ENCODE measurements around the gene GLUD2.
"Not testable (repeated sequence)": the region's sequence is repeated elsewhere in the genome, so short reads cannot be mapped to it uniquely, and the experiment has no call there.

GLUD2 gene

DNA sequence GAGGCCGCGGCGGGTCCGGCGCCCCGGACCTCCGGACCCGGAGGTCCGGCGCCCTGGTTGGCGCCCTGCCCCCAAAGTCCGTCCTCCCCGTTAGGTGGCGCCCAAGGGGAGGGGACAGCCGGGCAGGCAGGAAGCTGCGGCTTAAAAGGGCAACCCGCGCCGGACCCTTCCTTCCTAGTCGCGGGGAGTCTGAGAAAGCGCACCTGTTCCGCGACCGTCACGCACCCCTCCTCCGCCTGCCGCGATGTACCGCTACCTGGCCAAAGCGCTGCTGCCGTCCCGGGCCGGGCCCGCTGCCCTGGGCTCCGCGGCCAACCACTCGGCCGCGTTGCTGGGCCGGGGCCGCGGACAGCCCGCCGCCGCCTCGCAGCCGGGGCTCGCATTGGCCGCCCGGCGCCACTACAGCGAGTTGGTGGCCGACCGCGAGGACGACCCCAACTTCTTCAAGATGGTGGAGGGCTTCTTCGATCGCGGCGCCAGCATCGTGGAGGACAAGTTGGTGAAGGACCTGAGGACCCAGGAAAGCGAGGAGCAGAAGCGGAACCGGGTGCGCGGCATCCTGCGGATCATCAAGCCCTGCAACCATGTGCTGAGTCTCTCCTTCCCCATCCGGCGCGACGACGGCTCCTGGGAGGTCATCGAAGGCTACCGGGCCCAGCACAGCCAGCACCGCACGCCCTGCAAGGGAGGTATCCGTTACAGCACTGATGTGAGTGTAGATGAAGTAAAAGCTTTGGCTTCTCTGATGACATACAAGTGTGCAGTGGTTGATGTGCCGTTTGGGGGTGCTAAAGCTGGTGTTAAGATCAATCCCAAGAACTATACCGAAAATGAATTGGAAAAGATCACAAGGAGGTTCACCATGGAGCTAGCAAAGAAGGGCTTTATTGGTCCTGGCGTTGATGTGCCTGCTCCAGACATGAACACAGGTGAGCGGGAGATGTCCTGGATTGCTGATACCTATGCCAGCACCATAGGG lies at the start of gene GLUD2:
Gene GLUD2 (plus strand): TSS at position 170 of the 979 bp plus-strand sequence. CDS start 75 bp downstream, at position 245.
- not testable (repeated sequence) for DNase-seq

DNA sequence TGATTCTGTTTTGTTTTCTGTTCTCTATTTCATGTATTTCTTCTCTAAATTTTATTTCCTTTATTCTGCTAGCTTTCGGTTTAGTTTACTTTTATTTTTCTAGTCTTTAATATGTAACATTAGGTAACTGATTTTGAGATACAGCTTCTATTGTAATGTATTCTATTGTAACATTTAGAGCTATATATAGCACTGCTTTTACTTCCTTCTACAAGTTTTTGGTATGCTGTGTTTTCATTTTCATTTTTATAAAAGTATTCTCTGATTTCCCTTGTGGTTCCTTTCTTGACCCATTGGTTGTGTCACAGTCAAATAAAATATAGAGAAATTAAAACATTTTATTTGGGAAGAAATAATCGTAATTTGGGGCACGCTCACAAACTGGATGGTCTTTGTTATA lies 48.0 kb upstream of the GLUD2 start:
- no peak for DNase-seq

DNA sequence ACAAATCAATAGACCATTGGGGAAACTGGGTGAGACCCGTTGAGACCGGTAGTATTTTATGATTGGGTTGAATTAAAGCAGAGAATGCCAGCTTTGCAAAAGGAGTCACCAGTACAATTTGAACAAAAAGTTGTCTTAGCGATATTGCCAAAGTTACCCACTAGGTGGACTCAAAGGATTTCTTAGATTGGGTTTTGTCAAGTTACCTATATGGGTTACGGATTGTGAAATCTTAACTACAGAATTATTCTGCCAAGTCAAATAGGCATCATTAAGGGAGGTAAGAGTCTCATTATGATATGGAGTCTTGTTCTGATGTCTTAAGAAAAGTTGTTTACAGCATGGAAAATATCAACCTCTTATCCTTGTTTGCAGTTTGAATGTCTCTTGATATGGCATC lies 46.8 kb upstream of the GLUD2 start:
- DNase-seq, result no peak

DNA sequence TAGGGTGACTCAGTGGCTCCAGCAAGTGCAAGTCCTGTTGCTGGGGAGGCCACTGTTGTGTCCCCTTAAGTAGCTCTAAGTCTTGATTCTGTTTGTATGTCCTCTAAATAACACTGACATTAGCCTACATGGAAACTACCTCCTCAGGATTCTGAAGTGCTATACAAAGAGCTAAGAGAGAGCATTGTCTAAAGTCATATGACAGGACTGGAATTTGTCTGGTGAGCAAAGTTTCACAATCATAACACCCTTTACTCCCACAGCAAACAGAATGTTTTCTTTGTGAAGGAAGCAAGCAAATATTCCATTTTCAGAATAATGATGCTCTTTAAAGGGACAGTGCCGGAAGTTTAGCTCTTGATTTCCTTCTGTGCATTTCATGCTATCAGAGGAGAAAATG lies 38.5 kb upstream of the GLUD2 start:
- DNase-seq, result no peak

DNA sequence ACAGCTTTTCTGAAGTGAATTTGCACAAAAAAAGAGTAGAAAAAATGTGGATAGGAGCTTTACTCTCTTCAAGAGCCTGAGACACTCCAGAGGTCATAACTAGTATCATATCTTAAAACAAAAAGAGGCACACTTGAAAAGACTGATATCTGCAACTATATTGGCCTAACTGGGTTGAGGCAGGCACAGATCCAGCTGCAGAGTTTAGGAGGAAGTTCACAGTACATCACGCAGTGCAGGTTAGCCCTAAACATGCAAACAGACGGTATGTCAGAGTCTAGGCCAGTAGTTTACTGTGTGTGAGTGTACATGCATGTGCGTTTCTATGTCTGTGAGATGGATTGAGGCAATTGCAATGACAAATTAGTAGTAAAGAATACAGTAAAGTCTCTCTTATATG lies 37.6 kb upstream of the GLUD2 start:
- DNase-seq, result no peak

DNA sequence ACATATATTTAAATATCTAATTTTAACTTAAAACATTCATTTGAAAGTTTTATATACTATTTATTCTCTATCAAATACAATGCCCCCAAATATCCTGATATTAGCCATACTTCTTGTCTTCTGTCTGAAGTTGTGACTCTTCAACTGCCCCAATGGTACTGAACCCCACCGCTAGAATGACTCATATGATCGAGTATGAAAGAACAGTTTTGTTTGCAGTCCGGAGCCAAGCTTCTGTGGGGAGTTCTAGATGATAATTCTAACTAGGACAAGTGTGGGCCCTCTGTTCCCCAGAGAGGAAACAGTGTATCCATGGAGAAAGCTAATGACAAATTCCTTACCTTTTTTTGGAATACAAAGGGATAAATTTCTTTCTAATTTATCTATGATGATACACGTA lies 37.2 kb upstream of the GLUD2 start:
- DNase-seq, result no peak

DNA sequence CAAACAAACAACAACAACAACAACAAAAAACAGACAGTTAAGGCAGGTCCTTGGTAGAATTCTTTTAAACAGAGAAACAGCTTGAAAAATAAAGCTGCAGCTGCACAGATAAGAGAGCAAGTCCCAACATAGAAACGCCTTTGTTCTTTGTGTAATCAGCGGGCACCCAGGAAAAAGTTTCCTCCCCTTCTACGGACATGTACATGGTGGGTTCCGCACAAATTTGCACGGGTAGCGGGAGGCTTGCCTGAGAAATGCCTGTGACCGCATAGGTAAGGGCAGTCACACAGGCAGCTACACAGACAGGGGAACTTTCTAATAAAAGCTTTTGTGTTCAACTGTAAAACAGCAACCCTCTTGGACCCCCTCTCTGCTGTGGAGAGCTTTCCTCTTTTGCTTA lies 36.2 kb upstream of the GLUD2 start:
- DNase-seq, result no peak

DNA sequence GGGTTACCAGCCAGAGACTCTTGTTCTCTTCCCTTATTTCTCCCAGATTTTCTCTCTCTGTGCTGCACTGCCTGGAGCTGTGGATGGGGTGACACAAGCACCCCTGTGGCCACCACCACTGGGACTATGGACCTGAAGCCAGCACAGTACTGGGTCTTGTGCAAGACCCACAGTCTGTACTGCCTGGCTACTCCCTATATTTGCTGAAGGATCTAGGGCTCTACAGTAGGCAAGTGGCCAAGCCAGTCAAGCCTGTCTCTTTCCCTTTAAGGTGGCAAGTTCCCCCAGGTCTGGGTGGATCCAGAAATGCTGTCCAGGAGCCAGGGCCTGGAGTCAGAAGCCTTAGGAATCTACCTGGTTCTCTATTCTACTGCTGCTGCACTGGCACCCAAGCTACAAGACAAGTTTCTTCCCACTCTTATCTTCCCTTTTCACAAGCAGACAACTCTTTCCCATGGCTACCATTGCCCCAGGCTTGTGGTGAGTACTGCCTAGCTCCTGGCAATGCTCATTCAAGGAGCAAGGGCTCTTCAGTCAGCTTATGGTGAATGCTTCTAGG lies 33.4 kb upstream of the GLUD2 start:
- no peak for DNase-seq

DNA sequence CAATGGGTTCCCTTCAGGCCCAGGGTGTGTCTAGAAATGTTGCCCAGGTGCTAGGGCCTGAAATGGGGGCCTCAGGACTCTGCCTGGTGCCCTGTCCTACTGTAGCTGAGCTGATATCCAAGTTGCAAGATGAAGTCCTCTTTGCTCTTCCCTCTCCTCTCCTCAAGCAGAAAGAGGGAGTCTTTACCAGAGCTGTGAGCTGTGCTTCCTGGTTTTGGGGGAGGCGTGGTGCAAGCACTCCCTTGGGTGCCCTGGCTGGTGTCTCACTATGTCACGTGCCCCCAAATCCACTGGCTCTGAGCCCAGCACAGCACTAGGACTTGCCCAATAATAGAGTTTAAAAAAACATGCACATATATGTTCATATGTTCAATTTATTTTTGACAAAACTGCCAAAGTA lies 32.6 kb upstream of the GLUD2 start:
- DNase-seq, result no peak

DNA sequence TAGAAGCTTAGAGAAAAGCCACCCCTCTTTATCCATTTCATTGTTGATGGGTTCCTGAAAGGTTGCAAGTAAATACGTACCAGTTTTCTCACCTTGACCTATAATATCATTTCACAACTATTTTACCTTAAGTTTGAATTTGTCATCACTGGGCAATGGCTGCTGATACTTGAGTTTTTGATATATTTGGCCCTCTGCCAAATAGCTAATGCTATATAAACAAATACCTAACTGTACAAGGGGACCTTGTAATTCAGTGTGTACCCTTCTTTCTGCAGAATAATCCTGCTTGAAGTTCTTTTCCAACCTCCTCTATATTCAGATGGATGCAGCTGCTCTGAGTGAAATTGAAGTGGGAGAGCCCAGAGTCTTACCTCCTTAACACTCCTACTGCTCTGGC lies 19.0 kb upstream of the GLUD2 start:
- DNase-seq, result no peak

DNA sequence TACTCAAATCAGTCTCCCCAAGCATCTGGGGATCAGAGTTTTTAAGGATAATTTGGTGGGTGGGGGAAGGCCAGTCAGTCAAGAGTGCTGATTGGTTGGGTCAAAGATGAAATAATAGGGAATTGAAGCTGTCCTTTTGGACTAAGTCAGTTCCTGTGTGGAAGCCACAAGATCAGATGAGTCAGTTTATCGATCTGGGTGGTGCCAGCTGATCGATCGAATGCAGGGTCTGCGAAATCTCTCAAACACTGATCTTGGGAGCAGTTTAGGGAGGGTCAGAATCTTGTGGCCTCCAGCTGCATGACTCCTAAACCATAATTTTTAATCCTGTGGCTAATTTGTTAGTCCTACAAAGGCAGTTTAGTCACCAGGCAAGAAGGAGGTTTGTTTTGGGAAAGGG lies 17.3 kb upstream of the GLUD2 start:
- DNase-seq, result no peak

DNA sequence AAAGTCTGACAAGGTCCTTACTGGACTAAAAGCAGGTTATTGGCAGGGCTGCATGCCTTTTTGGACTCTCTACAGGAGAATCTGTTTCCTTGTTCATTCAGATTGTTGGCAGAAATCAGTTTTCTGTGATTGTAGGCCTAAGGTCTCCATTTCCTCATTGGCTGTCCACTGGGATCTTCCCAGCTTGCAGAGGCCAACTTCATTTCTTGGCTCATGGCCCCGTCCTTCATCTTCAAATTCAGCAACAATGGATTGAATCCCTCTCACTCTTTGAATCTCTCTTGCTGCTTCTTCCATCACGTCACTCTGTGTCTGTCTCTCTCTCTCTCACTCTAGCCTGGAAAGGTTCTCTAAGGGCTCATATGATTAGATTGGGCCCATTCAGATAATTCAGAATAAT lies 14.9 kb upstream of the GLUD2 start:
- DNase-seq, result no peak

DNA sequence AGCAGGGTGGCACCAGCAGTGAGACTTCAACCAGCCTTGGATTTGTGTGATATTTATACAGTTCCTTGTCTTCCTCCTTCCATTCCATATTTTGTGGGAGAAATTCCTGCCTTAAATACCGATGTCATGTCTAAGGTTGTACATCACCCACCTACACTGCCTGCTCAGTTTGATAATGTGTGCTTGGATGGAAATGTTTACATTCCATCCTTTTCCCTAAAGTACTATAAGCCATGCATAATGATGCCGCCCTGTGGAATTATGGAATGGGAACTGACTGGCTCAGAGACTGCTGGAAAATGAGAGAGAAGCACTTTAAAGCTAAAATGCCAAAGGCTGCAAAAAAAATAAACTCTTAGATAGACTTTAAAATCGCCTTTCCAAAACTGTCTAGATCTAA lies 11.3 kb upstream of the GLUD2 start:
- no peak for DNase-seq

DNA sequence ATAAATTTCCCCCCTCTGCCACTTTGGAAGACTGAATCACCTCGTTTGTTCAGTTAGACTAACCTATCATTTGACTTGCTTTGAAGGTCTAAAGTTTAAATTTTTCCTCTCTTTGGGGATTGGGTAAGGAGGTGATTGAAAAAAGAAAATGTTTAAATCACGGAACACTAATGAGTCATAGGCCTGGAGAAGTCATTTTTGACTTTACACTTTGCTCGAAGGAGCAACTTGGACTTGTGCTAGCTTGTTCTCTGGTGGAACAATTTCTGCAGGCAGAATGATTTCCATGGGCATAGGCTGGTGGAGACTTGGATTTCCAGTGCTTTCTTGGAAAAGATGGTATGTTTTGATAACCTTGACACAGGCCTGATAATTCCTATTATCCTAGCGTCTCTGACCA lies 10.5 kb upstream of the GLUD2 start:
- no peak for DNase-seq

DNA sequence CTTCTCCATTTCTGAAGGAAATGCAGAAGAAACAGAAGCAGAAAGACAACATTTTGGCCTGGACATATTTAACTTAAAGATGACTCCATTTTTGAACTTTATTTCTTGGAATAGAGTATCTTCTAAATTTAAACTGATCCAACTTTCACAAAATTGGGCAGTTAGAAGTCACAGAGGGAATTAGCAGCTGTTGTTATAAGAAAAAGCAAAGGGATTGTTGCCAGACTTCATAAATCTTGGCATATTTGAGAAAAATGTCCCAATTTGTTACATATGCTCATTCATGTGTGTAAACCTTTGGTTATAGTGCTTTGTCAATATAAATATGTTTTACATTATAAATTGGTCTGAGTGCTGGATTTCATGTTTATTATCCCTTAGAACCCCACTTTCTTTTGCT lies 3.4 kb downstream of the GLUD2 start:
- DNase-seq, result no peak

DNA sequence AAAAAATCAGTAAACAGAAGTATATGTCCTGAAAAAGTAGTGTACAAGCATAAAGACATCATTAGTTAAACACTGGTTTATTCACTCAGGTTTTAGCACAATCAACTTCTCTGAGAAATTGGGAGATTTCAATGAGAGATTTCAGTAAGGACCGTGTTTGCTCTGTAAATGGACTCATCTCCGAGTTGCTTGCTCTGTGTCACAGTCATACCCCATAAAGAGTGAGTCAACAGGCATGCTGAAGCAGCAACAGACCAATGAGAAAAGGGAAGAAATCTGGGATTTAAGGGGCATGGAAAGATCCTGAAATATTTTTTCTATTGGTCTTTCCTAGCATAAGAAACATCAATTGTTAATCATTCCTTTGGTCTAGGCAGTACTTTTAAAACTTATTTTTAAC lies 4.7 kb downstream of the GLUD2 start:
- no peak for DNase-seq

DNA sequence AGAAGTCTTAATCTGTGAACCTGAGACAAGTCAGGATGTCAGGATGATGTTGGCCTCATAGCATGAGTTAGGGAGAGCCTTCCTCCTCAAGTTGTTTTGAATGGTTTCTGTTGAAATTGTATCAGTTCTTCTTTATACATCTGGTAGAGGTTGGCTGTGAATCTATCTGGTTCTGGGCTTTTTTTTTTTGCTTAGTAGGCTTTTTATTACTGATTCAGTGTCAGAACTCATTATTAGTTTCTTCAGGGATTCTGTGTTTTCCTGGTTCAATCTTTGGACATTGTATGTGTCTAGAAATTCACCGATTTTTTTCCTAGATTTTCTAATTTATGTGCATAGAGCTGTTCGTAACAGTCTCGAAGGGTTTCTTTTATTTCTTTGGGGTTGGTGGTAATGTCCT lies 14.9 kb downstream of the GLUD2 start:
- no peak for DNase-seq

DNA sequence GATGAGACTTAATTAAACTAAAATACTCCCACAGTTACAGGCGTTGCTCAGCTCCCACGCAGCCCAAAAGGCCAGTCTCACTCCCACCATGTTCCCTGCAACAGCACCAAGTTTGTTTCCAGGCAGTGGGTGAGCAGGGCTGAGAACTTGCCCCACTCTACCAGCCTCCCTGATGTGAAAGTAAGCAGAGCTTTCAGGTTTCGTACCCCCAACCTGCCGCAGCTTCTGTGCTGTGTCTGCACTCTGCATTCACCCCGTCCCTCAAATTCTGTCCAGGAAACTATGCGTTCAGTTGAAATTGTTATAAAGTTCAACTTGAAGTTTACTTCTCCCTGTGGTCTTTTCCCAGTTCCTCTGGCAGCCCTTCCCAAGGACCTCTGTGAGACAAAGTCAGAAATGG lies 17.2 kb downstream of the GLUD2 start:
- no peak for DNase-seq

DNA sequence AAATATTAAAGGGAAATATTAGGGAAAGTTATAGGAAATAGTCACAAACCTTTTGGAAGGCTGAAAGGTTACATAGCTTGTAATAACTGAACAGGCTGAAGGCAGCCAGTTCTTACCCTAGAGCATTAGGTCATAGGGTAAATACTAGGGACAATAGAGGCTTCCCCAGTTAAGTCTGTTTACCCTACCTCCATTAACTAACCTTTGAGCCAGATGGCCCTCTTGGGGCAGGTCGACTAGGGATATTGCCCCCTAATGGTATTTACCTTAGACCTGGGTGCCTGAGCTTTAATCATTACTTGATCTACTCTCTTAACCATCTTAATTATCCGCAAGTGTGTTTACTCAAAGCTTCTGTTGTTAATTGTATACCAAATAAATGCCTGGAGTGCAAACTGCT lies 36.8 kb downstream of the GLUD2 start:
- not testable (repeated sequence) for DNase-seq

DNA sequence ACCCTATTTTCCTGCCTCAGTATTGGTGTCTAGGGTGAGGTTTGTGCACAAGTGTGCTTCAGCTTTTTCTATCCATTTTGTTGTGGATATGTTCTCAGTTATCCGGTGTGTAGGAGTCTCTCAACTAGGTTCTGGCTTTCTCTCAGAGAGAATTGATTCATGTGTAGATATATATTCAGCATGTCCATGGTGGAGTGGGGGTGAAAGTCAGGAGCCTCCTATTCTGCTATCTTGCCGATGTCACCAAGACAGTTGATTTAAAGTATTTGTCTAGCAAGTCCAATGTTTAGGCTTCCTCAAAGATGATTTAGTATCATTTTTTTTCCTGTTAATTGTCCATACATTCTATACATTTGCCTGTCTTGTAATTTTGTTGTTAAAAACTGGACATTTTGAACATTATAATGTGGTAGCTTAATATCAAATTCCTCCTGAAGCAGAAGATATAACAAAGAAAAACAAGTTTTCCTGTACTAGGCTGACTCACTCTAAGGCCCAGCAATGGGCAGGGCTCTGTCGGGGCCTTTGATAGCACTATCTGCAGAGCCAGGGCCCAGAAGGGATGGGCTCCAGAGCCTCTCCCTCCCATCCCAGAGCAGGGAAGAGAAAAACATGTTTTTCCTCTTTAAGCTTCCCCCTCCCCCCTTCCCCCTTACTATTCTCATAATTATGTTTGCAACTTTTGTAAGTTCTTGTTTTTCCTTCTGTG lies 37.6 kb downstream of the GLUD2 start:
- no peak for DNase-seq

DNA sequence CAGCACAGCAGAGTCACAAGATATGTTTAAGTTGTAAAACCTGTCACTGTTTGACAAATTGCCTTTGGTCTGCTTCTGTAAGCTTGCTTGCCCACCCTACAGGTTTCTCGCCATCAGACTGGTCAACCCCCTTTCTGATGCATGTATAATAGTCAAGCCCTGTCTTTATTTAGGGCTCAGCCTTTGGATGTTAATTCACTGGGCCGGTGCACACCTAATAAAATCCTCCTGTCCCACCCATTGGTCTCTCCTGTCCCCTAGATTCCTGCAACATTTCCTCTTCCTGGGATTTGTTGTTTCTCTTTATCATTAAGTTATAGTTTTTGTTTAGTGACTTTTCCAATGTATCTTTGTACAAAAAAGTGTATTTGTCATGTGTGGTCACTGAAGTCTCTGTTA lies 38.2 kb downstream of the GLUD2 start:
- no peak for DNase-seq

DNA sequence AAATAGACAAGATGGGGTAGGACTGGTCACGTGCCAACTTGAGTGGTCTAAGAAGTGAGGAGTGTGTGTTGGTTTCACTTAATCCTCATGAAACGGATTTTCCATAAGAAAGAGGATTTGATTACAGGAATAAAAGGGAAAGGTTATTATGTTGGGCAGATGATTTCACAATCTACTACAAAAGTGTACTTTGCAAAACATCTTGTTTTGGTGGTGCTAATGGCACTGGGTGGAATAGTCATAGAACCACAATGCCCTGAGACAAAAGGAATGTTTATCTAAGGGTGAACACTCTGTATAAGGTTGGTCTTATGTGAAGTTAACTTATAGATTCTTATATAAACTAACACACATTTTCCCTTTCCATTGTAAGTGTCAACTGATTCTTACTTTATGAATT lies 45.6 kb downstream of the GLUD2 start:
- no peak for DNase-seq
